Hematopoietic multipotent progenitor cell treated with erythropoietin and hydrocortisone succinate and interleukin-3 and kit ligand, for 17 days (in vitro differentiated cells): Measurements from ENCODE around the gene CDK7.
A peak's percentile ranks its signal among the peaks of the same experiment; 100 is the strongest.
"Not testable (repeated sequence)": the region's sequence is repeated elsewhere in the genome, so short reads cannot be mapped to it uniquely, and the experiment has no call there.

ENCODE experiments used
- DNase-seq: peaks from one replicate; pipeline ENCODE4 v3.0.0-alpha.2; 2015; ENCODE audit warnings: low spot score

Gene CDK7

GRCh38 chr5:69234457-69235268 is at the start of gene CDK7:
CDK7 (plus strand) TSS chr5:69234886; CDS start chr5:69234976, 90 bp downstream.
- DNase-seq: peak; percentile 96

GRCh38 chr5:69187342-69187741 is 47.3 kb upstream of the CDK7 start:
- no peak for DNase-seq

- no peak for DNase-seq
Observed at GRCh38 chr5:69188811-69189161, 45.9 kb upstream of the CDK7 start.

GRCh38 chr5:69189162-69190086 is 45.3 kb upstream of the CDK7 start, which contains the start of gene CENPH:
CENPH (plus strand) TSS chr5:69189583; CDS start chr5:69189635, 52 bp downstream.
- peak; percentile 90 for DNase-seq

- no peak for DNase-seq
Observed at GRCh38 chr5:69202497-69202896, 32.2 kb upstream of the CDK7 start.

- DNase-seq: no peak
Observed at GRCh38 chr5:69206528-69207190, 28.0 kb upstream of the CDK7 start.

GRCh38 chr5:69209602-69210001 is 25.1 kb upstream of the CDK7 start:
- no peak for DNase-seq

GRCh38 chr5:69211200-69211599 is 23.5 kb upstream of the CDK7 start:
- DNase-seq: no peak

GRCh38 chr5:69212022-69212421 is 22.7 kb upstream of the CDK7 start:
- no peak for DNase-seq

GRCh38 chr5:69213513-69214215 is 21.0 kb upstream of the CDK7 start:
- DNase-seq: peak; percentile 48

GRCh38 chr5:69217151-69217511 is 17.6 kb upstream of the CDK7 start:
- no peak for DNase-seq

GRCh38 chr5:69217548-69218526 is 16.8 kb upstream of the CDK7 start:
- peak; percentile 93 for DNase-seq

- DNase-seq: no peak
Observed at GRCh38 chr5:69219939-69220338, 14.7 kb upstream of the CDK7 start.

GRCh38 chr5:69220371-69220770 is 14.3 kb upstream of the CDK7 start:
- DNase-seq: not testable (repeated sequence)

- not testable (repeated sequence) for DNase-seq
Observed at GRCh38 chr5:69220833-69221232, 13.9 kb upstream of the CDK7 start.

- no peak for DNase-seq
Observed at GRCh38 chr5:69224520-69224919, 10.2 kb upstream of the CDK7 start.

- no peak for DNase-seq
Observed at GRCh38 chr5:69225860-69226259, 8.8 kb upstream of the CDK7 start.

GRCh38 chr5:69230181-69230580 is 4.5 kb upstream of the CDK7 start:
- no peak for DNase-seq

GRCh38 chr5:69231281-69231680 is 3.4 kb upstream of the CDK7 start:
- no peak for DNase-seq

- DNase-seq: no peak
Observed at GRCh38 chr5:69231851-69232250, 2.8 kb upstream of the CDK7 start.

- not testable (repeated sequence) for DNase-seq
Observed at GRCh38 chr5:69236733-69237132, 2.0 kb downstream of the CDK7 start.
